GM21737 (cell line): ENCODE measurements around the gene HIPK2.

Source experiments
- ATAC-seq: cut with Tn5 transposase; IDR thresholded peaks from one replicate; pipeline ENCODE4 v1.9.1; 2021; ENCODE audit warnings: mild to moderate bottlenecking, moderate library complexity; ENCODE audit not compliant: unreplicated experiment

The HIPK2 gene

GRCh38 chr7:139753081-139753692, 24.6 kb downstream of the HIPK2 start:
- ATAC-seq, result no peak

DNA sequence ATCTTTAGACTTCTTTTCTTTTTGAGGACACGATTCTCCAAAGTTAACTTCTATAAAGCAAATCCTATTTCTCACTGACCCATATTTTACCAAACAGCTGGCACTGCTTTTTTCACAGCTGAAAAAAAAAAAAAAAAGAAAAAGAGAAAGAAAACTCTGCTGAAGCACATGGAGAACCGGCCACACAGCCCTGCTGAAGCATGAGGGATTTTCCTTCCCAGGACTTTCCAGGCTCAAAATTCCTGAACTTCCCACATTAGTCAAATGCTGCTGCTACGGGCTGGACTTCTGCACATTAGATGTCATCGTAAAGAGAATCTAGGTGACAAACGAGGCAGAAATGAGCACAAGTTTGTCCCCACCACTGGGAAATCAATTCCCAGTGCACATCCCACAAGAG, 25.2 kb downstream of the HIPK2 start:
- no peak for ATAC-seq

DNA sequence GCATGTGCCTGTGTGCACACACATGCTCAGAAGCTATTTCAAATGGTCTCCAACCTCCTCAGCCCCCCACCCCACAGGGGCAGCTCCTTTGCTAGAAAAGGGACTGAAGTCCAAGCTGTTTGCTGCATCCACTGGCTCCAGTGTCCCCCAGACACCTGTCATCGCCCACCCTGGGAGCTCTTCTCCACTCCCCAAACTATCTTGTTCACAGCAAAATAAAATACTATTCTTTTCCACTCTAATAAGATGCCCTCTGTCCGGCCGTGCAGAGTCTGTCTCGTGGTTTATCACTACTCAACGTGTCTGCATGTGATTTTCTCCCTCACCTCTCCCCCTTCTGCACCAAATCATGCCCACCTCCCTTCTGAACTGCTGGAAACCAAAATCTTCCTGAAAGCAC, 25.6 kb downstream of the HIPK2 start:
- no peak for ATAC-seq

DNA sequence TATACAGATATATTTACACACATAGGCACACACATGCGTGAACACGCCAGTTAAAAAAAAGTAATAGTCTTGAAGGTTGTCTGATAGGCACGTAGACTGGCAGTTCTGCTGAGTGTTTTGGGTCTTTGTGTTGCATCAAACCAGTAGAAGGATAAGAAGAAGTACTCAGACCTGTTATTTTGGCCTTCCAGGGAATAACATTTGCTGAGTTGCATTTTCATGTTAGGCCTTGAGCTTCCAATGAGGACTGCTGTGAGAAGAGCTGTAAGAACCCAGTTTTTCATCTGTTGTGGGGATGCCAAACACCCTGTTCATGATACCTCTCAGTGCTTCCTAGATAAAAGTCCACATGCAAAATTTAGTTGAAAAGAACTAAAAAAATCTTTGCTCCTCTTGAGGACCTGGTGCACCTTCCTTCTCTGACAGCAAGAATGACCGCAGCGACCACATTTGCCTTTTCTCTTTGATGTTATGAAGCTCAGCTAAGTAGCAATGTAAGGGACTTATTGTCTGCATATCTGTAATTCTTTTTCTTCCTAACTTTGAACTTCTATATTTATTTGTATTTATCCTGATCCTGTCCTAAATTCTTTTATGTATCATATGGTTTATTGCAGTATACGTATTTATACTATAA, 27.2 kb downstream of the HIPK2 start:
- ATAC-seq, result no peak

DNA sequence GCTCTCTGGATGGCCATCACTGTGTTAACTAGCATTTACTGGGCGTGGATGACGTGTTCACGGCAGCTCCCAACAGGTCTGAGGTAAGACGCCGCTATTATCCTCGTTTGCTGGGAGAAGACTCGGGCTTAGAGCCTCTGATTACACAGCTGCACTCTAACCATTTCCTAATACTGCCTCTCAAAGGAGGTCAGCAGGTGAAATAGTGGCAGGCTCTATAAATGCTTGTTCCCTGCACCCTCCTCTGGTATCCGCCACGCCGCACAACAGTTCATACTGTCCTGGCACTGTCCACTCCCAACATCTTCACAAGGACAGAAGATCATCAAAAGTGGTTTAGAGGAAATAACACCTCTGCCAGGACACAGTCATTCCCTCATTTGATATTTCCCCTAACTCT, 28.3 kb downstream of the HIPK2 start:
- ATAC-seq, result no peak

DNA sequence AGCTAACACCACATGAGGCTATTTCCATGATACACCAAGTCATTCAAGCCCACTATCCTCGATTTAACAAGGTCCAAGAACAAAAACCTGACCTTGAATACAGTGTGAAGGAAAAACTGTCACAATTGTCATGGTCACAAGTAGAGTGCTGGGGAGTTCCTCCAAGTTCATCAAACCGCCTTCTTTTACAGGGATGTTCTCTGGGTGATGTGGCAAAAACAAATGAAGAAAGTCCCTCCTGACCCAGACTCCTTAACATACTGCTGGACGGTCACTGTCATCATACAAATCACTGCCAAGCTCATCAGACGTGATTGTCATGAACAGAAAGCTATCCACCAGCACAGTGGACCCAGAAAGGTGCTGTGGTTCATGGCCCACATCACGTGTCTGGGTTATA, 28.9 kb downstream of the HIPK2 start:
- no peak for ATAC-seq

GRCh38 chr7:139748373-139748765, 29.4 kb downstream of the HIPK2 start:
- ATAC-seq, result no peak

DNA sequence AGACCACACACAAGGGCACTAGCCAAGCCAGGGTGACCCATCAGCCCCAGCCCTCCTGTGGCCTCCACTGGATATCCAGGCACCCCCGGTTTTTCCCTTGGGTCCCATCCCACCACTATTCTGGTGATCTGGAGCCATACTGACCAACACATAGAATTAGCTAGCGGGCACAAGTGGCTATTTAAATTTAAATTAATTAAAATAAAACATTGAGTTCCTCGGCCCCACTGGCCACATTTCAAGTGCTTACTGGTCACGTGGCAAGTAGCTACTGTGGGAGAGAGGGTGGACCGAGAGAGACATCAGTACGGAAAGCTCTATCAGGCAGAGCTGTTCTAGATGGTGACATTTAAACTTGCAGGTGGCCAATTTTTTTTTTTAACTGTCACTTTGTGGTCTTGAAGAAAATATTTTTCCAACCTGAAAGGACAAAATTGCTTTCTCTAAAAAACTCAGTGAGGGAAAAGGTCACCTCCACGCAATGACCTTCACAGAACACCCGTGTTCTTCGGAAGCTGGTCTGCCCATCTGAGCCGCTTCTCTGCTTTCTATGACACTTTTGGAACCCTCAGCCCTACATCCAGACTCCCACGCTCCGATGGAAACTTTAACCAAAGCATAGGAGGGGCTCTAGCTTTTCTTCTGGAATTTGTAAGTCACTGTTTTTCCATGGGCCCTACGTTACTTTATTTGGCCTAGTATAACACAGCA, 30.0 kb downstream of the HIPK2 start:
- ATAC-seq, result no peak

DNA sequence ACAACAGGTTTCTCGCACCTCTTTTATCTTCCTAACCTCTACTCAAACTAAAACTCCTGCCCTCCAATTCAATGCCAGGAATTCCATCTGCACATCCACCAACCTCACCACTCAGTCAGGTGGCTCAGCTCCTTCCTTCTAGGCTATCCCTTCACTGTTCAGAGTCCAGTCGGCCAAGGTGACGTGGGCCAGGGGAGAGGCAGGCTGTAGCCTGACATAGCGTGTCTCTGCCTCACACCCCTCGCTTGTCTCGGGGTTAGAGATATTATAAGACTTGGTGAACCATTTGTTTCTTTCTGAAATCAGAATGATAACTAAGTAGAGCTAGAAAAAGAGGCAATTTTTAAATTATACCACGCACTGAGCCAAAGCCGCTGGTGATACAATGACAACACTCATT, 31.1 kb downstream of the HIPK2 start:
- no peak for ATAC-seq

DNA sequence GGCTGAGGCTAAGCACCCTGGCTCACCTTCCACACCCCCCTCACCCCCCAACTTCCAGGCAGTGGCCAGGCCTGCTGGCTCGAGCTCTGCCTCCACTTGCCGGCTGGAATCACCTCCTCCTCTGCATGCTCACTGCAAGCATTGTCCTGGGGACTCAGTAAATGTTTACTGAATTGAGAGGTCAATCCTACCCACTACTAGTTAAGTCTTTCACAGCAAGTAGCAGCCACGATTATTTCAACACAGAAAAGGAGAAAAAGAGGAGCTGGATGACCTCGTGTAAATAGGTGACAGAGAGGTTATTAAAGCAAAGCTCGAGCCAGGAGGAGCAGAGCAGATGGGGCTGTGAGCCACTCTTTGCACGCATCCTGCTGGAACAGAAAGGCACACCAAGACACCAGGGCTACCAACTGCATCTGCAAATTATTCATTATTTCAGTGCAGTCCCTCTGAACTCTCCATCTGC, 32.1 kb downstream of the HIPK2 start:
- ATAC-seq, result no peak

- ATAC-seq, result no peak
Measured at GRCh38 chr7:139744768-139745677, 32.8 kb downstream of the HIPK2 start.

GRCh38 chr7:139743967-139744767, 33.6 kb downstream of the HIPK2 start:
- ATAC-seq, result no peak

- no peak for ATAC-seq
Measured at GRCh38 chr7:139743267-139743966, 34.4 kb downstream of the HIPK2 start.

DNA sequence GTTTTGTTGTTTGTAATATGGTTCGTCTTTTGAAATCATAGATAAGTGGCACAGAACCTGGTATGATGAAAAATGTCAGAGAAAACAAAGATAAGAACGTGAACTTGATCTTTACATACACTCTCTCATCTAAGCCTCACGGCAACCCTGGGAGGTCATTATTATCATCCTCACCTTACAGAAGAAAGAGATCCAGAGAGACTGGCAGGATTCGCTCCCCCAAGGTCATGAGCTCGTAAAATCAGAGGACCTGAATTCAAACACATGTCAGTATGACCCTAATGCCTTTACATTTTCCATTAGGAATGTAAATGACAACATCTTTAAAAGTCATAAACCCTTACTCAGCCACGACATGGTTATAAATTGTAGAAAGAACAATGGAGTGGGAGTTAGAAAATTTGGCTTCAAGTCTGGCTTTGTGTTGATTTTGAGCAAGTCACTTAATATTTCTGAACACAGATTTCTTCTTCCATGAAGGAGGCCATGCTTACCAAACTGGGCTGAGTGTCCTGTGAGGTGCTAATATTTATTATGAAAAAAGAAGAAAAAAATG, 35.9 kb downstream of the HIPK2 start:
- ATAC-seq, result no peak

- ATAC-seq, result no peak
Measured at GRCh38 chr7:139741239-139741638, 36.6 kb downstream of the HIPK2 start.

DNA sequence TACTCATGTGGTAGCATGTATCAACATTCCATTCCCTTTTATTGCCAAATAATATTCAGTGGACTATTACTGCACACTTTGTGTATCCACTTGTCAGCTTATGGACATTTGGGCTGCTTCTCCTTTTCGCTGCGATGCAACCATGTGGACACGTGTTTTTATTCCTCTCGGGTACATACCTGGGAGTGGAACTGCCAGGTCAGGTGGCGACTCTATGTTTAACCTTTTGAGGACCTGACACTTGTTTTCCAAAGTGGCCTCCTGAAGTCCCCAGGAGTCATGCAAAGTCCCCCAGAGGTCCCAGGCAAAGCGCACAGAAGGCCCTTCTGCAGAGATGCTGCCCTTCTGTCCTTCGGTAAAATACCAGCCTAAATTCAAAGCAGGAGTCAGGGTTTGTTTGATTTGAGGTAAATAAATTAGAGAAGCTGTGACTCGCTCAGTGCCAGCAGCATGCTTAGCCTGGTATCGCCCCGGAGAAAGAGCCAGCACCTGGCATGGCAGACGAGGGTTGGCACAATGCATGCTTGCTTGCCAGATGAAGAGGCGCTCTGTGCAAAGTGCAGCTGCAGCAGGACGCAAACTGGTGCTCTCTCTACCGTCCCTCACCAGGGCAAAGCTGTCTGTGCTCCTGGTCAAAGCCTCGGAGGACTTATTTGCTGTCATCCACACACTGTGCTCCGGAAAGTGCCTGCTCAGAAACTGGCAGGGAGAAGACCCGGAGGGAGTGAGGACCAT, 37.8 kb downstream of the HIPK2 start:
- ATAC-seq, result no peak

DNA sequence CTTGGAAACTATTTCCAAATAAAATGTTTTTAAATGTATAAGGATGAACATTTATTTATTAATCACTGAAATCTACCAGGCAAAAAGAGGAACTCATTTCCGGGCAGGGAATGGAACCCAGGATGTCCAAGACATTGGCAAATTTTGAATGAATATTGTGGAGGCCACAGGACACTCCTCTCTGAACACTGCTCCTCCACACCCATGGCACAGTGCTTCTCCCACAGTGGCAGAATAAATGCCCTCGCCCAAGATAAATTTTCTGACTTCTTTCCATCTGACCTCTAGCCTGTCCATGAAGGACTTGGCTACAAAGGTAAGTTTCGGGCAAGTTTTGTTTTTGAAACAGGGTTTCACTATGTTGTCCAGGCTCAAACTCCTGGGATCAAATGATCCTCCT, 39.0 kb downstream of the HIPK2 start:
- ATAC-seq, result no peak

DNA sequence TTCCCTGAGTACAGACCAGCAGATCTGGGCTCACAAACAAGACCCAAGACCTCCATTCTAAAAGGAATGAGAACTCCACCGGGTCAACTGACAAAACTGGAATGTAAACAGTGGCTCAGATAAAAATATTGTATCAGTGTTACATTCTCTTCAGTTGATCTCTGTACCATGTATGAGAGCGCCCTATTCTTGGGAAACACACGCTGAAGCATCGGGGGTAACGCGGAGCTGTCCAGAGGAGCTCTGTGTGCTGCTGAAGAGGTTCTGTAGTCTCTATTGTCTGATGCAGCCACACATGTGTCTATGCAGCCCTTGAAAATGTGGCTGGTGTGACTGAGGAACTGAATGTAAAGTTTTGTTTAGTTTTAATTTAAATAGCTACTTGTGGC, 39.7 kb downstream of the HIPK2 start:
- no peak for ATAC-seq
